GM18867 (cell line): ENCODE measurements around the gene PRPF38A.

ENCODE experiments used
- ATAC-seq: cut with Tn5 transposase; IDR thresholded peaks from one replicate; pipeline ENCODE4 v1.9.1; 2021; ENCODE audit warnings: mild to moderate bottlenecking, moderate library complexity; ENCODE audit not compliant: unreplicated experiment

PRPF38A gene

DNA sequence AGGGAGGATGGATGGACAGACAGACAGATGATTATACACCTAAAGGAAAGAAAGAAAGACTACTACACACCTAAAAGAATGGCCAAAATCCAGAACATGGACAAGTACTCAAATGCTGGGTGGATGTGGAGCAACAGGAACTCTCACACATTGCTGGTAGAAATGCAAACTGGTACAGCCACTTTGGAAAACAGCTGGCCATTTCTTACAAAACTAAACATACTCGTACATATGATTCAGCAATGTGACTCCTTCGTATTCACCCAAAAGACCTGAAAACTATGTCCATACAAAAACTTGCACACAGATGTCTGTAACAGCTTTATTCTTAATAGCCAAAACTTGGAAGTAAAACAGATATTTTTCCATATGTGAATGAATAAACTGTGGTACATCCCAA, 51.3 kb downstream of the PRPF38A start:
- ATAC-seq: no peak

DNA sequence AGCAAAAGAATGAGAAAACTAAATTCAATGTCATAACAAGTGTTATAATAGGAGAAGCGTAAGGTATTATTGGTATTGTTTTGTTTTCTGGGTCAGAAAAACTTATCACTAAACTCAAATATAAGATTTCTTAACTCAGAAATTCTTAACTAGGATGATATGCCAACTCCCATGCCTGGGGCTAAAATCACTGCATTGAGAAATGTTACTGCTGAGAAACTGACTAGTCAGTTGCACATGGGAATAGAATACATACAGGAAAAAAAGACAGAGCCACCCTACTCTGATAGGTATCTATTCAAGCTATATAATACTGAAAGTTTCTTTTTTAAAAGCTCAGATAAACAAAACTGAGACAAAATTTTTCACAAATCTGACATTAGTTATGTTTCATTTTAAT, 56.3 kb downstream of the PRPF38A start:
- no peak for ATAC-seq

DNA sequence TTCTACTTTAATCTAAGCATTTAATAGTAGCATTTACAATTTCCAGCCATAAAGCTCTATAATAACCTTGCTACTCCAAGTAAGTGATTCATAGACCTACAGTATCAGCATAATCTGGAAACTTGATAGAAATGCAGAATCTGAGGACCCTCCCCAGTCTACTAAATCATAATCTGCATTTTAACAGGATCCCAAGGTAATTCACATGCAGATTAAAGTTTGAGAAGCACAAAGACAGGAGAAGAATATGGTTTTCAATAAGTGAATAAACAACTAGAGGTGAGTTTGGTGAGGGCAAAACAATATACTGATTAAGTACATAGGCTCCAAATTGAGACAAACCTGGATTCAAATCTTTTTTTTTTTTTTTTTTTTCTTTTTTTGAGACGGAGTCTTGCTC, 57.4 kb downstream of the PRPF38A start:
- no peak for ATAC-seq

DNA sequence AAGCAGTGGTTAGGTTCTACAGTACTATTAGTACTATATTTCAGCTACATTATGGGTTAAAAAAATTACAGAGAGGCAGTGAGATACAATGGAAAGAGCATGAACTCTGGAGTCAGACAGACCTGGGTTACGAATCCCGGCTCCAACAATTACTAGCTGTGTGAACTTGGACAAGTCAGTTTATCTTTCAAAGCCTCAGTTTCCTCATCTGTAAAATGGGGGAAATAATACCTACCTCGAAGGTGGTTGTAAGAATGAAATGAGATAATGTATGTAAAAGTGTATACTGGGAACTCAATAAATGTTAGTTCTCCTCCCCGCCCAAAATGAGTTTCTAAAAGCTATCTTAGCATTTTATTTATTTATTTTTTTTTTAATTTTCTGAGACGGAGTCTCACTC, 59.5 kb downstream of the PRPF38A start:
- ATAC-seq: no peak

DNA sequence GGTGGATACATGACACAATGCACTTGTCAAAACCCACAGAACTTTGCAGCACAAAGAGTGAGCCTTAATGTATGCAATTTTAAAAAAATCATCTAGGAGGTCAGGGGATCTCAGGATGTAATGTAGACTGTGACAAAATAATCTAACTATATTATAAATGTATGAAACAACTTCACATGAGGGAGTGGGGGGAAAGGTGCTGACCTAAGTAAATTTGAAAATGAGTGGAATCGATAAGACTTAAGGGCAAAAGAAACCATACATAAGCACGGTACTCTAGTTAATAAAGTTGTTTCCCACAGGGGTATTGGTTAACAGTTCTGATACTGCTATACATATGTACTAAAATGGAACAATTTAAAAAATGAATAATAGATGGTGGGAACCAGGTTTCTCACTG, 64.7 kb downstream of the PRPF38A start:
- no peak for ATAC-seq
